SK-N-SH (cell line): ENCODE data around the gene TNFRSF18.

Experiments
- CTCF ChIP-seq: fragments of 200-600 bp; sonication (generic); IDR thresholded peaks from 2 replicates; pipeline ENCODE4 v1.6.1; 2017; ENCODE audit warnings: antibody characterized with exemption, mild to moderate bottlenecking, moderate library complexity
- EZH2phosphoT487 ChIP-seq: fragments of 200-600 bp; sonication (generic); IDR thresholded peaks from 2 replicates; pipeline ENCODE4 v1.6.1; 2017; ENCODE audit warnings: low read depth, mixed run types, mild to moderate bottlenecking, antibody characterized with exemption, moderate library complexity, borderline replicate concordance
- FOXM1 ChIP-seq: IDR thresholded peaks from 2 replicates; pipeline ENCODE4 v1.4.0; 2012; ENCODE audit warnings: low read depth, mild to moderate bottlenecking
- GABPA ChIP-seq: IDR thresholded peaks from 2 replicates; pipeline ENCODE4 v1.4.0; 2012; ENCODE audit warnings: low read depth, mild to moderate bottlenecking
- JUND ChIP-seq: IDR thresholded peaks from 2 replicates; pipeline ENCODE4 v1.4.0; 2012
- MXI1 ChIP-seq: IDR thresholded peaks from 2 replicates; pipeline ENCODE4 v1.6.1; 2012; ENCODE audit warnings: mild to moderate bottlenecking, low read depth, low read length, improper control_type of control experiment
- NRF1 ChIP-seq: IDR thresholded peaks from 2 replicates; pipeline ENCODE4 v1.6.1; 2012; ENCODE audit warnings: low read depth, mild to moderate bottlenecking, low read length
- RAD21 ChIP-seq: IDR thresholded peaks from 2 replicates; pipeline ENCODE4 v1.6.1; 2012; ENCODE audit warnings: mild to moderate bottlenecking, low read length
- RFX5 ChIP-seq: IDR thresholded peaks from 2 replicates; pipeline ENCODE4 v1.6.1; 2012; ENCODE audit warnings: mild to moderate bottlenecking, improper control_type of control experiment, low read length
- SMC3 ChIP-seq: IDR thresholded peaks from 2 replicates; pipeline ENCODE4 v1.6.1; 2012; ENCODE audit warnings: low read depth, low read length, improper control_type of control experiment
- TAF1 ChIP-seq: IDR thresholded peaks from 2 replicates; pipeline ENCODE4 v1.6.1; 2012; ENCODE audit warnings: low read depth, mild to moderate bottlenecking, low read length, moderate library complexity, borderline replicate concordance
- TF ChIP-seq, protein P1 (sequence below): IDR thresholded peaks from 2 replicates; pipeline ENCODE4 v1.6.1; 2012; ENCODE audit warnings: mild to moderate bottlenecking, low read depth, low read length, moderate library complexity

DNA sequence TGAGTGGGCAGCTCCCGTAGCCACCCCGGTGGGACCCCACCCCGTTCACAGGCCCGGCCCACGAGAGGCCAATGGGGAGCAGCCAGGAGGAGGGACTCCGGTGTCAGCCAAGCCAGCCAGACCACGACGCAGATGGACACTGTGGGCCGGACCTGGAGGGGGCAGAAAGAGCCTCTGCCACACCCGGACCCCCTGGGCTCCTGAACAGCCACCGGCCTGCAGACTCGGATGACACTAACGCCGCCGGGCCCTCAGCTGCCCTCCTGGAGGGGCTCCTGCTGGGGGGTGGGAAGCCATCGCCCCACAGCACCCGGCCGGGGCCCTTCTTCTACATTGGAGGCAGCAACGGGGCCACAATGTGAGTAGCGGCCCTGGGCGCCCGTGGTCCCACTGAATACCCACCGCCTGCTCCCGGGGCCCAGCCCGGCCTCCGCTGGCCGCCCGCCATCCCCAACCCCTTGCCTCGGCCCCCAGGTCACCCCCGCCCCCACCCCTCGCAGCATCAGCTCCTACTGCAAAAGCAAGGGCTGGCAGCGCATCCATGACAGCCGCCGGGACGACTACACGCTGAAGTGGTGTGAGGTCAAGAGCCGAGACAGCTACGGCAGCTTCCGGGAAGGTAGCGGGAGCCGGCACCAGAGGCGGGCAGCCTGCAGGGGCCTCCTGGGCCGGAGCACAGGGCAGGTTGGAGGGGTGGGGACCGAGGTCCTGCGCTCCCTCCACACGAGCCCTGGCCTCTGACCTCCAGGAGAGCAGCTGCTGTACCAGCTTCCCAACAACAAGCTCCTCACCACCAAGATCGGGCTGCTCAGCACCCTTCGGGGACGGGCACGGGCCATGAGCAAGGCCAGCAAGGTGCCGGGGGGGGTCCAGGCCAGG lies 26.2 kb downstream of the TNFRSF18 start:
- TF ChIP-seq FOXM1 (no peak), MXI1 (no peak), CTCF (no peak), EZH2phosphoT487 (no peak), NRF1 (no peak), RAD21 (no peak), RFX5 (no peak), SMC3 (no peak), GABPA (no peak), JUND (no peak), TAF1 (no peak)
- TF ChIP-seq, protein P1, sequence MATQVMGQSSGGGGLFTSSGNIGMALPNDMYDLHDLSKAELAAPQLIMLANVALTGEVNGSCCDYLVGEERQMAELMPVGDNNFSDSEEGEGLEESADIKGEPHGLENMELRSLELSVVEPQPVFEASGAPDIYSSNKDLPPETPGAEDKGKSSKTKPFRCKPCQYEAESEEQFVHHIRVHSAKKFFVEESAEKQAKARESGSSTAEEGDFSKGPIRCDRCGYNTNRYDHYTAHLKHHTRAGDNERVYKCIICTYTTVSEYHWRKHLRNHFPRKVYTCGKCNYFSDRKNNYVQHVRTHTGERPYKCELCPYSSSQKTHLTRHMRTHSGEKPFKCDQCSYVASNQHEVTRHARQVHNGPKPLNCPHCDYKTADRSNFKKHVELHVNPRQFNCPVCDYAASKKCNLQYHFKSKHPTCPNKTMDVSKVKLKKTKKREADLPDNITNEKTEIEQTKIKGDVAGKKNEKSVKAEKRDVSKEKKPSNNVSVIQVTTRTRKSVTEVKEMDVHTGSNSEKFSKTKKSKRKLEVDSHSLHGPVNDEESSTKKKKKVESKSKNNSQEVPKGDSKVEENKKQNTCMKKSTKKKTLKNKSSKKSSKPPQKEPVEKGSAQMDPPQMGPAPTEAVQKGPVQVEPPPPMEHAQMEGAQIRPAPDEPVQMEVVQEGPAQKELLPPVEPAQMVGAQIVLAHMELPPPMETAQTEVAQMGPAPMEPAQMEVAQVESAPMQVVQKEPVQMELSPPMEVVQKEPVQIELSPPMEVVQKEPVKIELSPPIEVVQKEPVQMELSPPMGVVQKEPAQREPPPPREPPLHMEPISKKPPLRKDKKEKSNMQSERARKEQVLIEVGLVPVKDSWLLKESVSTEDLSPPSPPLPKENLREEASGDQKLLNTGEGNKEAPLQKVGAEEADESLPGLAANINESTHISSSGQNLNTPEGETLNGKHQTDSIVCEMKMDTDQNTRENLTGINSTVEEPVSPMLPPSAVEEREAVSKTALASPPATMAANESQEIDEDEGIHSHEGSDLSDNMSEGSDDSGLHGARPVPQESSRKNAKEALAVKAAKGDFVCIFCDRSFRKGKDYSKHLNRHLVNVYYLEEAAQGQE: no peak
